GM21447 (cell line): ENCODE measurements around the gene BTBD7.

Experiments used
- ATAC-seq: cut with Tn5 transposase; IDR thresholded peaks from one replicate; pipeline ENCODE4 v1.9.1; 2021; ENCODE audit not compliant: unreplicated experiment

Gene BTBD7

DNA sequence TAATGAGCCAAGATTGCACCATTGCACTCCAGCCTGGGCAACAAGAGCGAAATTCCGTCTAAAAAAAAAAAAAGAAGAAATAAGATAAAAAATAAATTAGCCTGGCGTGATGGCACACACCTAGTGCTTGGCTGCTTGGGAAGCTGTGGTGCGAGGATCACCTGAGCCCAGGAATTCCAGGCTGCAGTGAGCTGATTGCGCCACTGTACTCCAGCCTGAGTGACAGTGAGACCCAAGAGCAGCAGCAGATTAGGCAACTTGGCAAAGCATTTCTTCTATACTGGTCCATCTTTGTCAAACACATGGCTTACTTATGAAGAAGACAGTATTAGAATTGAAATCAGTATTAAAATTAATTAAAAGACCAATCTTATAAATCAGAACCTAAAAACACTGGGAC, 132.3 kb downstream of the BTBD7 start:
- no peak for ATAC-seq

DNA sequence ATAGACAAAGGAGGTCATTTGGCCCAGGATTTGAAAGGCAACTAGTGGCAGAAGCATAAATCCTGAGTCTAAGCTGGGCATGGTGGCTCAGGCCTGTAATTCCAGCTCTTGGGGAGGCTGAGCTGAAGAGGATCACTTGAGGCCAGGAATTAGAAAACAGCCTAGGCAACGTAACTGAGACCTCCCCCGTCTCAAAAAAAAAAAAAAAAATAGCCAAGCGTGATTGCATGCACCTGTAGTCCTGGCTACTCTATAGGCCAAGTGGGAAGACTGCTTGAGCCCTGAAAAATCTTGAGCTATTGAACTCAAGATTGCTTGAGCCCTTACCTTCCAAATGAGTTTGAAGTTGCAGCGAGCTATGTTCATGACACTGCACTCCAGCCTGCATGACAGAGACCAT, 133.8 kb downstream of the BTBD7 start:
- no peak for ATAC-seq

DNA sequence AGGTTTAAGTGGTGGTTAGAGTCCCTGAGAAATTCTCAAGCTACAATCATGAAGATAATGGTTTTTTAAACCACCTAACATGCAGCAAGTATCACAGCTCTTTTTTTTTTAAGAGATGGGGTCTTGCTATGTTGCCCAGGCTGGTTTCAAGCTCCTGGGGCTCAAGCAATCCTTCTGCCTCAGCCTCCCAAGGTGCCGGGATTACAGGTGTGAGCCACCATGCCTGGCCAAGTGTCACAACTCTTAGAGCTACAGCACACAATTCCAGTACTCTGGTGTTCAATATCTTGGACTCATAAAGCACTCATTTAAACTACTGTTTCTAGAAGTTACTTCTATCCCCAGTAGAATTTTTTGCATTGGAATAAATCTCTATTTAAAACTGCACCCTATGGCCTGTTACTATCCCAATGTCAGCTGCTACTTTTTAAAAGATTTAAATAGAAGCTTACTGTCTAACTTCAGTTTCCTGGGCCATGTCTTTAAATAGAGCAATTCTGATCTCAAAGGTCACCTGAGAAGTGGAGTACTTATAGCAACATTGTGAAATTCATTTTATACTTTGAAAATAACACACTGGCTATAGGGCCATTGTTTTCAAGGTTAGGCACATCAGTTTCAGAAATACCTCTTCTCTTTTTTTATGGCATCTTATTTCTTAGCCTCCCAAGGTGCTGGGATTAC, 137.4 kb downstream of the BTBD7 start:
- no peak for ATAC-seq
